PC-9 (cell line): ENCODE results near the gene TTC8.

Experiments
- EZH2 ChIP-seq: fragments of 200-600 bp; sonication (generic); IDR thresholded peaks from 2 replicates; pipeline ENCODE4 v1.8.0; 2017; ENCODE audit warnings: antibody characterized with exemption, low read depth
- TF ChIP-seq, protein P1 (sequence below): fragments of 200-600 bp; sonication (generic); conservative IDR thresholded peaks from 2 replicates; pipeline ENCODE4 v1.6.1; 2017; ENCODE audit warnings: mixed run types, antibody characterized with exemption, mild to moderate bottlenecking, moderate library complexity

DNA sequence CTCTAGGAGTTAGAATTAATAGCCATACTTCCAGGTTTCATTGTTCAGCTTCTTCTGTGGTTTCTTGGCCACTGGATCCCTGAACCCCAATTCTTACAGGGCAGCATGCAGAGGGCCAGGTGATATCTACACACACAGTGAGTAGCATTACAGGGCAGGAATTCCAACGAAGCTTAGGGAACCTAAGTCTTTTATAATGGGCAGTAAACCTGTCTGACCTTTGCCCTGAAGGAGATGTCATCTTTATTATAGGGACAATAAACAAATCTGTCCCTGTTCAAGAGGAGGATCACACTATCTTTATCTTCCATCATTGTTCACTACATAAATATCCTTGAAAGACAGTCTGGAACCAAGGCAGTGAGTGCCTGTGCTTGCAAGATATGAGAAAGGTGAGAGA is 20.0 kb upstream of the TTC8 start:
- TF ChIP-seq, protein P1, sequence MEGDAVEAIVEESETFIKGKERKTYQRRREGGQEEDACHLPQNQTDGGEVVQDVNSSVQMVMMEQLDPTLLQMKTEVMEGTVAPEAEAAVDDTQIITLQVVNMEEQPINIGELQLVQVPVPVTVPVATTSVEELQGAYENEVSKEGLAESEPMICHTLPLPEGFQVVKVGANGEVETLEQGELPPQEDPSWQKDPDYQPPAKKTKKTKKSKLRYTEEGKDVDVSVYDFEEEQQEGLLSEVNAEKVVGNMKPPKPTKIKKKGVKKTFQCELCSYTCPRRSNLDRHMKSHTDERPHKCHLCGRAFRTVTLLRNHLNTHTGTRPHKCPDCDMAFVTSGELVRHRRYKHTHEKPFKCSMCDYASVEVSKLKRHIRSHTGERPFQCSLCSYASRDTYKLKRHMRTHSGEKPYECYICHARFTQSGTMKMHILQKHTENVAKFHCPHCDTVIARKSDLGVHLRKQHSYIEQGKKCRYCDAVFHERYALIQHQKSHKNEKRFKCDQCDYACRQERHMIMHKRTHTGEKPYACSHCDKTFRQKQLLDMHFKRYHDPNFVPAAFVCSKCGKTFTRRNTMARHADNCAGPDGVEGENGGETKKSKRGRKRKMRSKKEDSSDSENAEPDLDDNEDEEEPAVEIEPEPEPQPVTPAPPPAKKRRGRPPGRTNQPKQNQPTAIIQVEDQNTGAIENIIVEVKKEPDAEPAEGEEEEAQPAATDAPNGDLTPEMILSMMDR = no peak
- no peak for TF ChIP-seq EZH2
